ENCODE data around the gene PRC1. TPM values are rescaled to one million over a fixed set of nuclear protein-coding genes. Genes with fewer than 3 reads are reported as not detected.

Gene PRC1
- total RNA-seq, 1 donor from 2014 or later = 11.8 TPM

DNA sequence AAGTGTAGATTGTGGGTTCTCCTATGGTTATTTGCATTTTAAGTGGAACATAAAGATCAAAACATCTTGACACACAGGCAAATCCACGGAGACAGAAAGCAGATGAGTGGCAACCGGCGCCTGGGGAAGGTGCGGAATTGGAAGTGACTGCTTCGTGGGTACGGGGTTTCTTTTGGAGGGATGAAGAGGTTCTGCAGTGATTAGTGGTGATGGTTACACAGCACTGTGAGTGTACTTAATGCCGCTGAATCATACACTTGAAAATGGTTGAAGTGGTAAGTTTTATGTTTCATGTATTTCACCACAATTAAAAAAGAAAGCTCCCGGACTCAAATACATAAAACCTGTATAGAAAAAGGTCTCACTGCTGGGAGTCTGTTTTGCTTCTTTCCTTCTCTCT lies 46.5 kb upstream of the PRC1 start:
- DNase-seq (ENCODE audit: low read depth) (peak; percentile 29), FAIRE-seq (no peak)
- no peaks in the 10 kb centered on the region for H3K36me3 Mint-ChIP-seq (ENCODE audit: low read depth, unreplicated experiment)

DNA sequence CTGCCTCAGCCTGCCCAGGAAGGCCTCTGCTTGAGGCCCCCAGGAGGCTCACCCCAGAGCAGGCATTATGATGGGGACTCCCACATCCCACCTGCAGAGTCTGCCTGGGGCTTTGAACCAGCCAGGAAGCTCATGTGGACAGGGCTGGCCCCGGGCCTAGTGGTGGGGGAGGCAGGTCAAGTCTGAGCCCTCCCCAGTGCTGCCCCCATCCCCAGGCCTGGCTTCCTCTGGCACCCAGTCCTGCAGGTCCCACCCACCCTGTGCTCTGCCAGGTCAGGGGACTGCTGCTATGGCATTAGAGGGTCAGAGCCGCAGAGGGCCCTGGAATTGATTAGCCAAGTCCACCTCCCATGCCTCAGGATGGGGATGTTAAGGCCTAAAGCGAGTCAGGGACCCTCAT lies 45.7 kb upstream of the PRC1 start:
- Mint-ChIP-seq H3K36me3 (ENCODE audit: low read depth, unreplicated experiment) (no peaks in the 10 kb centered on the region), H3K27ac (ENCODE audit: unreplicated experiment) (no peak overlapping the region), H3K9me3 (ENCODE audit: unreplicated experiment) (peaks cover 3% of the 10 kb centered on the region), H3K4me3 (ENCODE audit: unreplicated experiment) (no peak overlapping the region), H3K4me1 (ENCODE audit: low read depth, unreplicated experiment) (no peaks in the 10 kb centered on the region), H3K27me3 (ENCODE audit: low read depth, unreplicated experiment) (peaks cover 42% of the 10 kb centered on the region)
- Histone ChIP-seq H2AFZ (ENCODE audit: low read depth, low read length) (no peak overlapping the region), H3K79me2 (ENCODE audit: insufficient read depth, low read length) (no peaks in the 10 kb centered on the region), H3K36me3 (ENCODE audit: insufficient read depth, low read length) (no peaks in the 10 kb centered on the region), H3K27me3 (ENCODE audit: insufficient read depth, low read length) (peaks cover 2% of the 10 kb centered on the region), H3K9me3 (ENCODE audit: insufficient read depth, low read depth, low read length) (no peaks in the 10 kb centered on the region), H3K27ac (ENCODE audit: low read depth, low read length) (no peak overlapping the region), H3K4me3 (ENCODE audit: insufficient read depth, low read depth, low read length) (no peak overlapping the region), H3K4me2 (ENCODE audit: low read length) (no peak overlapping the region), H3K4me1 (ENCODE audit: insufficient read depth, low read length) (no peaks in the 10 kb centered on the region), H4K20me1 (ENCODE audit: insufficient read depth, low read length) (no peaks in the 10 kb centered on the region), H3K9ac (ENCODE audit: low read length) (no peak overlapping the region)
- DNase-seq (ENCODE audit: low read depth) (no peak), FAIRE-seq (no peak)
- TF ChIP-seq EZH2 (IDR thresholded peaks at IDR 0.05; ENCODE audit: insufficient read depth, low read length) (no peak), CTCF (IDR thresholded peaks at IDR 0.05; ENCODE audit: insufficient read depth, low read depth, low read length) (no peak)

More for the DNA sequence above, 46.5 kb upstream of the PRC1 start:
- Histone ChIP-seq H3K4me1 (ENCODE audit: insufficient read depth, low read length) (no peaks in the 10 kb centered on the region), H4K20me1 (ENCODE audit: insufficient read depth, low read length) (no peaks in the 10 kb centered on the region), H3K4me3 (ENCODE audit: insufficient read depth, low read depth, low read length) (no peak overlapping the region), H2AFZ (ENCODE audit: low read depth, low read length) (no peak overlapping the region), H3K9ac (ENCODE audit: low read length) (no peak overlapping the region), H3K27me3 (ENCODE audit: insufficient read depth, low read length) (peaks cover 2% of the 10 kb centered on the region), H3K4me2 (ENCODE audit: low read length) (no peak overlapping the region), H3K27ac (ENCODE audit: low read depth, low read length) (no peak overlapping the region), H3K9me3 (ENCODE audit: insufficient read depth, low read depth, low read length) (no peaks in the 10 kb centered on the region), H3K79me2 (ENCODE audit: insufficient read depth, low read length) (no peaks in the 10 kb centered on the region), H3K36me3 (ENCODE audit: insufficient read depth, low read length) (no peaks in the 10 kb centered on the region)
- no peak overlapping the region for H3K4me3 Mint-ChIP-seq (ENCODE audit: unreplicated experiment)
- no peak for TF ChIP-seq CTCF (IDR thresholded peaks at IDR 0.05; ENCODE audit: insufficient read depth, low read depth, low read length)
- TF ChIP-seq EZH2 (IDR thresholded peaks at IDR 0.05; ENCODE audit: insufficient read depth, low read length) = no peak
- no peak overlapping the region for H3K27ac Mint-ChIP-seq (ENCODE audit: unreplicated experiment)
- peaks cover 4% of the 10 kb centered on the region for H3K9me3 Mint-ChIP-seq (ENCODE audit: unreplicated experiment)
- H3K4me1 Mint-ChIP-seq (ENCODE audit: low read depth, unreplicated experiment) = no peaks in the 10 kb centered on the region
- peaks cover 40% of the 10 kb centered on the region for H3K27me3 Mint-ChIP-seq (ENCODE audit: low read depth, unreplicated experiment)

- Histone ChIP-seq H3K4me2 (ENCODE audit: low read length) (no peak overlapping the region), H3K4me3 (ENCODE audit: insufficient read depth, low read depth, low read length) (no peak overlapping the region), H3K27me3 (ENCODE audit: insufficient read depth, low read length) (peaks cover 2% of the 10 kb centered on the region), H3K9me3 (ENCODE audit: insufficient read depth, low read depth, low read length) (no peaks in the 10 kb centered on the region), H3K9ac (ENCODE audit: low read length) (no peak overlapping the region), H3K36me3 (ENCODE audit: insufficient read depth, low read length) (no peaks in the 10 kb centered on the region), H3K79me2 (ENCODE audit: insufficient read depth, low read length) (no peaks in the 10 kb centered on the region), H3K4me1 (ENCODE audit: insufficient read depth, low read length) (no peaks in the 10 kb centered on the region), H3K27ac (ENCODE audit: low read depth, low read length) (no peak overlapping the region), H2AFZ (ENCODE audit: low read depth, low read length) (no peak overlapping the region), H4K20me1 (ENCODE audit: insufficient read depth, low read length) (no peaks in the 10 kb centered on the region)
- TF ChIP-seq EZH2 (IDR thresholded peaks at IDR 0.05; ENCODE audit: insufficient read depth, low read length) (no peak), CTCF (IDR thresholded peaks at IDR 0.05; ENCODE audit: insufficient read depth, low read depth, low read length) (peak; percentile 6)
- Mint-ChIP-seq H3K27ac (ENCODE audit: unreplicated experiment) (no peak overlapping the region), H3K4me1 (ENCODE audit: low read depth, unreplicated experiment) (no peaks in the 10 kb centered on the region), H3K27me3 (ENCODE audit: low read depth, unreplicated experiment) (peaks cover 33% of the 10 kb centered on the region), H3K4me3 (ENCODE audit: unreplicated experiment) (no peak overlapping the region), H3K9me3 (ENCODE audit: unreplicated experiment) (peaks cover 4% of the 10 kb centered on the region), H3K36me3 (ENCODE audit: low read depth, unreplicated experiment) (no peaks in the 10 kb centered on the region)
- DNase-seq (ENCODE audit: low read depth) (no peak), FAIRE-seq (no peak)
These were observed 38.8 kb upstream of the PRC1 start for GRCh38 chr15:91032919-91033803.

Measured in astrocyte (in vitro differentiated cells and primary cell).